Osteocyte (in vitro differentiated cells): ENCODE results near the gene CYP4B1. TPM values are rescaled to one million over a fixed set of nuclear protein-coding genes. Genes with fewer than 3 reads are reported as not detected.
"Not testable (repeated sequence)": the region's sequence is repeated elsewhere in the genome, so short reads cannot be mapped to it uniquely, and the experiment has no call there.

Experiments used
- DNase-seq: peaks from one replicate; pipeline ENCODE4 v3.0.0; 2021; ENCODE audit warnings: mixed read lengths; ENCODE audit not compliant: unreplicated experiment; ENCODE audit errors: extremely low spot score
- H3K27ac Mint-ChIP-seq: one replicate; pipeline ENCODE4 v1.8.0; 2021; ENCODE audit warnings: mild to moderate bottlenecking, mixed read lengths; ENCODE audit not compliant: unreplicated experiment
- H3K27me3 Mint-ChIP-seq: one replicate; pipeline ENCODE4 v1.8.0; 2021; ENCODE audit warnings: mixed read lengths; ENCODE audit not compliant: unreplicated experiment
- H3K36me3 Mint-ChIP-seq: one replicate; pipeline ENCODE4 v1.8.0; 2021; ENCODE audit warnings: mixed read lengths; ENCODE audit not compliant: unreplicated experiment
- H3K4me1 Mint-ChIP-seq: one replicate; pipeline ENCODE4 v1.8.0; 2021; ENCODE audit warnings: mixed read lengths; ENCODE audit not compliant: unreplicated experiment
- H3K4me3 Mint-ChIP-seq: one replicate; pipeline ENCODE4 v1.8.0; 2021; ENCODE audit warnings: mild to moderate bottlenecking, moderate library complexity, mixed read lengths; ENCODE audit not compliant: unreplicated experiment
- H3K9me3 Mint-ChIP-seq: one replicate; pipeline ENCODE4 v1.8.0; 2021; ENCODE audit warnings: mixed read lengths; ENCODE audit not compliant: unreplicated experiment
- CTCF ChIP-seq: fragments of 200-600 bp; sonication (generic); IDR thresholded peaks from 2 replicates; pipeline ENCODE4 v1.5.0; 2021; ENCODE audit warnings: antibody characterized with exemption, mild to moderate bottlenecking, moderate library complexity
- total RNA-seq: library from RNA; stranded (reverse); gene quantifications from 2 replicates; pipeline ENCODE4 v1.2.1, GENCODE V29; 2021

CYP4B1 gene
- total RNA-seq, 1 donor from 2014 or later = not detected

GRCh38 chr1:46774297-46774696, 24.5 kb upstream of the CYP4B1 start:
- Mint-ChIP-seq H3K27me3 (no peaks in the 10 kb centered on the region), H3K9me3 (peaks cover 24% of the 10 kb centered on the region), H3K36me3 (no peaks in the 10 kb centered on the region), H3K4me3 (no peak overlapping the region), H3K27ac (no peak overlapping the region), H3K4me1 (no peaks in the 10 kb centered on the region)
- TF ChIP-seq CTCF = no peak
- no peak for DNase-seq

- not testable (repeated sequence) for H3K27me3 Mint-ChIP-seq, H3K4me3 Mint-ChIP-seq, H3K36me3 Mint-ChIP-seq, DNase-seq, H3K4me1 Mint-ChIP-seq, H3K27ac Mint-ChIP-seq, H3K9me3 Mint-ChIP-seq
Observed at GRCh38 chr1:46778456-46778855, 20.4 kb upstream of the CYP4B1 start.

GRCh38 chr1:46784666-46785065, 14.2 kb upstream of the CYP4B1 start:
- H3K4me1 Mint-ChIP-seq = no peaks in the 10 kb centered on the region
- no peak overlapping the region for H3K4me3 Mint-ChIP-seq
- H3K27me3 Mint-ChIP-seq = no peaks in the 10 kb centered on the region
- TF ChIP-seq CTCF = no peak
- DNase-seq = no peak
- no peaks in the 10 kb centered on the region for H3K36me3 Mint-ChIP-seq
- no peak overlapping the region for H3K27ac Mint-ChIP-seq
- H3K9me3 Mint-ChIP-seq = peaks cover 15% of the 10 kb centered on the region

GRCh38 chr1:46788634-46789033, 10.2 kb upstream of the CYP4B1 start:
- peaks cover 14% of the 10 kb centered on the region for H3K9me3 Mint-ChIP-seq
- not testable (repeated sequence) for H3K4me3 Mint-ChIP-seq

GRCh38 chr1:46790446-46791101, 8.3 kb upstream of the CYP4B1 start:
- Mint-ChIP-seq H3K9me3 (peaks cover 12% of the 10 kb centered on the region), H3K4me1 (no peaks in the 10 kb centered on the region), H3K4me3 (no peak overlapping the region), H3K36me3 (no peaks in the 10 kb centered on the region), H3K27ac (no peak overlapping the region), H3K27me3 (no peaks in the 10 kb centered on the region)
- no peak for TF ChIP-seq CTCF
- peak; percentile 56 for DNase-seq

More at GRCh38 chr1:46788634-46789033, 10.2 kb upstream of the CYP4B1 start:
- H3K27me3 Mint-ChIP-seq, H3K36me3 Mint-ChIP-seq, DNase-seq, H3K4me1 Mint-ChIP-seq, H3K27ac Mint-ChIP-seq: not testable (repeated sequence)

- Mint-ChIP-seq H3K36me3 (no peaks in the 10 kb centered on the region), H3K27me3 (no peaks in the 10 kb centered on the region), H3K9me3 (peaks cover 8% of the 10 kb centered on the region), H3K27ac (no peak overlapping the region), H3K4me3 (no peak overlapping the region), H3K4me1 (no peaks in the 10 kb centered on the region)
- DNase-seq = peak; percentile 62
- no peak for TF ChIP-seq CTCF
Observed at GRCh38 chr1:46793126-46793525, 5.7 kb upstream of the CYP4B1 start.
